Measurements from ENCODE around the gene UBE3C.

Gene UBE3C

DNA sequence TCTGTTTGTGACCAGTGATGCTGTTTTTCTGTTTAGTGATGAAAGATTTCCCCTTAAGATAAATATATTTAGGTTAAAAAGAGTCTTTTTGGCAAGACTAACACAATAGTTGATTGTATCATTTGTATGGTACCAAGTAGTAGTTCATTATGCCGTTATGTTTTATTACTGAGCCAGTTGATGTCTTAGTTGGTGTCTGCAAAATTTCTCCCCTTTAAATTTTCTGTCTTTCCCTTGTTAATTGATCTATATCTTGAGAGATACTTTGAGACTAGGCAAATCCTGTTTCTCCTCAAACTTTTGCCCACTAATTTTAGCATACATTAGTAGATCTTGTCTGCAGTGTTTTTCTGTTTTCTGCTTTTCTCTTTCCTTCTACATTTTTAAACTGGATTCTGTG lies 21.7 kb downstream of the UBE3C start:
- Histone ChIP-seq H3K18ac (ENCODE audit: low read length) (no peak overlapping the region), H3K4me2 (ENCODE audit: insufficient read depth, low read length, poor library complexity, severe bottlenecking) (no peak overlapping the region)

GRCh38 chr7:157165987-157166386 lies 27.3 kb downstream of the UBE3C start:
- Histone ChIP-seq H3K9ac (ENCODE audit: low read depth, low read length, poor library complexity) (no peak overlapping the region), H2BK15ac (ENCODE audit: low read length) (no peak overlapping the region), H3K14ac (ENCODE audit: low read length) (no peak overlapping the region), H2BK120ac (ENCODE audit: low read depth, low read length) (no peak overlapping the region), H3K18ac (ENCODE audit: low read length) (no peak overlapping the region), H2BK12ac (ENCODE audit: low read length) (no peak overlapping the region), H2AFZ (ENCODE audit: low read length) (no peak overlapping the region), H3K27ac (replicated peaks; ENCODE audit: low read length) (no peak overlapping the region), H3K79me1 (ENCODE audit: low read depth, low read length) (peaks cover 4% of the 10 kb centered on the region), H4K91ac (ENCODE audit: low read depth, low read length, poor library complexity) (no peak overlapping the region), H2AK5ac (ENCODE audit: low read depth, low read length) (no peak overlapping the region), H3K4me2 (ENCODE audit: insufficient read depth, low read length, poor library complexity, severe bottlenecking) (no peak overlapping the region), H3K4me1 (ENCODE audit: control insufficient read depth in 2 of 2, insufficient read depth in 1 of 2, low read depth in 1 of 2, low read length in 2 of 2) (no peaks in the 10 kb centered on the region), H3K23ac (ENCODE audit: low read depth, low read length, poor library complexity) (no peak overlapping the region), H3K36me3 (replicated peaks in 1 of 2; ENCODE audit: control insufficient read depth in 2 of 2, insufficient read depth in 2 of 2, low read length in 2 of 2) (peaks cover 10 to 82% of the 10 kb centered on the region in 2 donors), H4K8ac (ENCODE audit: low read depth, low read length) (no peak overlapping the region), H3K9me3 (replicated peaks in 1 of 2; ENCODE audit: control insufficient read depth in 2 of 2, insufficient read depth in 1 of 2, low read depth in 1 of 2, low read length in 2 of 2) (peaks cover 2 to 22% of the 10 kb centered on the region in 2 donors), H3K4ac (ENCODE audit: low read length) (no peak overlapping the region), H3K4me3 (ENCODE audit: low read length in 2 of 2) (no peak overlapping the region), H2BK5ac (ENCODE audit: low read length) (no peak overlapping the region), H3K27me3 (ENCODE audit: control insufficient read depth in 3 of 3, insufficient read depth in 3 of 3, low read depth in 1 of 3, low read length in 3 of 3) (no peaks in the 10 kb centered on the region)
- no CpG with 5 or more reads among the region's 1 CpG for WGBS, 2 donors (ENCODE audit: extremely low coverage in 2 of 2, insufficient read length in 2 of 2, insufficient replicate concordance in 1 of 2)
- no peak for DNase-seq (ENCODE audit: low spot score)

More for the DNA sequence above, 21.7 kb downstream of the UBE3C start:
- no peak overlapping the region for H3K23ac ChIP-seq (ENCODE audit: low read depth, low read length, poor library complexity)
- no peak for DNase-seq (ENCODE audit: low spot score)
- H2AK5ac ChIP-seq (ENCODE audit: low read depth, low read length) = no peak overlapping the region
- no peak overlapping the region for H3K4me3 ChIP-seq (ENCODE audit: low read length in 2 of 2)
- H3K9me3 ChIP-seq (replicated peaks in 1 of 2; ENCODE audit: control insufficient read depth in 2 of 2, insufficient read depth in 1 of 2, low read depth in 1 of 2, low read length in 2 of 2) = peaks cover 0 to 6% of the 10 kb centered on the region in 2 donors
- H4K8ac ChIP-seq (ENCODE audit: low read depth, low read length) = no peak overlapping the region
- H3K27me3 ChIP-seq (ENCODE audit: control insufficient read depth in 3 of 3, insufficient read depth in 3 of 3, low read depth in 1 of 3, low read length in 3 of 3) = no peaks in the 10 kb centered on the region
- H2AFZ ChIP-seq (ENCODE audit: low read length) = no peak overlapping the region
- peaks cover 5% of the 10 kb centered on the region for H3K79me1 ChIP-seq (ENCODE audit: low read depth, low read length)
- WGBS, 2 donors (ENCODE audit: extremely low coverage in 2 of 2, insufficient read length in 2 of 2, insufficient replicate concordance in 1 of 2) = no CpG with 5 or more reads among the region's 1 CpG
- no peak overlapping the region for H2BK120ac ChIP-seq (ENCODE audit: low read depth, low read length)
- no peak overlapping the region for H3K27ac ChIP-seq (replicated peaks; ENCODE audit: low read length)
- no peak overlapping the region for H4K91ac ChIP-seq (ENCODE audit: low read depth, low read length, poor library complexity)
- no peak overlapping the region for H2BK5ac ChIP-seq (ENCODE audit: low read length)
- no peak overlapping the region for H2BK15ac ChIP-seq (ENCODE audit: low read length)
- H2BK12ac ChIP-seq (ENCODE audit: low read length) = no peak overlapping the region
- H3K36me3 ChIP-seq (replicated peaks in 1 of 2; ENCODE audit: control insufficient read depth in 2 of 2, insufficient read depth in 2 of 2, low read length in 2 of 2) = peaks cover 6 to 36% of the 10 kb centered on the region in 2 donors
- no peak overlapping the region for H3K4ac ChIP-seq (ENCODE audit: low read length)
- H3K4me1 ChIP-seq (ENCODE audit: control insufficient read depth in 2 of 2, insufficient read depth in 1 of 2, low read depth in 1 of 2, low read length in 2 of 2) = peaks cover 0 to 13% of the 10 kb centered on the region in 2 donors
- no peak overlapping the region for H3K14ac ChIP-seq (ENCODE audit: low read length)
- no peak overlapping the region for H3K9ac ChIP-seq (ENCODE audit: low read depth, low read length, poor library complexity)

GRCh38 chr7:157168571-157168970 lies 29.8 kb downstream of the UBE3C start:
- H3K27me3 ChIP-seq (ENCODE audit: control insufficient read depth in 3 of 3, insufficient read depth in 3 of 3, low read depth in 1 of 3, low read length in 3 of 3) = no peaks in the 10 kb centered on the region
- H2AK5ac ChIP-seq (ENCODE audit: low read depth, low read length) = no peak overlapping the region
- no peak overlapping the region for H3K18ac ChIP-seq (ENCODE audit: low read length)
- H3K79me1 ChIP-seq (ENCODE audit: low read depth, low read length) = peaks cover 2% of the 10 kb centered on the region
- no peak overlapping the region for H3K9ac ChIP-seq (ENCODE audit: low read depth, low read length, poor library complexity)
- no peak overlapping the region for H3K27ac ChIP-seq (replicated peaks; ENCODE audit: low read length)
- H3K4me2 ChIP-seq (ENCODE audit: insufficient read depth, low read length, poor library complexity, severe bottlenecking) = no peak overlapping the region
- no peak for DNase-seq (ENCODE audit: low spot score)
- no CpG with 5 or more reads among the region's 5 CpGs for WGBS, 2 donors (ENCODE audit: extremely low coverage in 2 of 2, insufficient read length in 2 of 2, insufficient replicate concordance in 1 of 2)
- no peak overlapping the region for H3K4me3 ChIP-seq (ENCODE audit: low read length in 2 of 2)
- H3K4me1 ChIP-seq (ENCODE audit: control insufficient read depth in 2 of 2, insufficient read depth in 1 of 2, low read depth in 1 of 2, low read length in 2 of 2) = no peaks in the 10 kb centered on the region
- no peak overlapping the region for H4K8ac ChIP-seq (ENCODE audit: low read depth, low read length)
- no peak overlapping the region for H2BK15ac ChIP-seq (ENCODE audit: low read length)
- H3K4ac ChIP-seq (ENCODE audit: low read length) = no peak overlapping the region
- H4K91ac ChIP-seq (ENCODE audit: low read depth, low read length, poor library complexity) = no peak overlapping the region
- H3K36me3 ChIP-seq (replicated peaks in 1 of 2; ENCODE audit: control insufficient read depth in 2 of 2, insufficient read depth in 2 of 2, low read length in 2 of 2) = peaks cover 11 to 93% of the 10 kb centered on the region in 2 donors
- H3K14ac ChIP-seq (ENCODE audit: low read length) = no peak overlapping the region
- H2AFZ ChIP-seq (ENCODE audit: low read length) = no peak overlapping the region
- H3K23ac ChIP-seq (ENCODE audit: low read depth, low read length, poor library complexity) = no peak overlapping the region
- H2BK12ac ChIP-seq (ENCODE audit: low read length) = no peak overlapping the region
- H2BK120ac ChIP-seq (ENCODE audit: low read depth, low read length) = no peak overlapping the region
- H3K9me3 ChIP-seq (replicated peaks in 1 of 2; ENCODE audit: control insufficient read depth in 2 of 2, insufficient read depth in 1 of 2, low read depth in 1 of 2, low read length in 2 of 2) = peaks cover 2 to 22% of the 10 kb centered on the region in 2 donors
- H2BK5ac ChIP-seq (ENCODE audit: low read length) = no peak overlapping the region

GRCh38 chr7:157176771-157177170 lies 38.0 kb downstream of the UBE3C start:
- H3K79me1 ChIP-seq (ENCODE audit: low read depth, low read length) = peaks cover 4% of the 10 kb centered on the region
- H3K36me3 ChIP-seq (replicated peaks in 1 of 2; ENCODE audit: control insufficient read depth in 2 of 2, insufficient read depth in 2 of 2, low read length in 2 of 2) = peaks cover 21 to 98% of the 10 kb centered on the region in 2 donors
- H2BK120ac ChIP-seq (ENCODE audit: low read depth, low read length) = no peak overlapping the region
- no peak overlapping the region for H3K14ac ChIP-seq (ENCODE audit: low read length)
- H3K18ac ChIP-seq (ENCODE audit: low read length) = no peak overlapping the region
- no peak overlapping the region for H2AK5ac ChIP-seq (ENCODE audit: low read depth, low read length)
- WGBS, 2 donors (ENCODE audit: extremely low coverage in 2 of 2, insufficient read length in 2 of 2, insufficient replicate concordance in 1 of 2) = no CpG with 5 or more reads among the region's 4 CpGs
- no peaks in the 10 kb centered on the region for H3K4me1 ChIP-seq (ENCODE audit: control insufficient read depth in 2 of 2, insufficient read depth in 1 of 2, low read depth in 1 of 2, low read length in 2 of 2)
- H3K9ac ChIP-seq (ENCODE audit: low read depth, low read length, poor library complexity) = no peak overlapping the region
- no peak overlapping the region for H3K23ac ChIP-seq (ENCODE audit: low read depth, low read length, poor library complexity)
- H2BK12ac ChIP-seq (ENCODE audit: low read length) = no peak overlapping the region
- H3K4ac ChIP-seq (ENCODE audit: low read length) = no peak overlapping the region
- no peak overlapping the region for H2BK15ac ChIP-seq (ENCODE audit: low read length)
- H4K8ac ChIP-seq (ENCODE audit: low read depth, low read length) = no peak overlapping the region
- H2BK5ac ChIP-seq (ENCODE audit: low read length) = no peak overlapping the region
- H3K4me3 ChIP-seq (ENCODE audit: low read length in 2 of 2) = no peak overlapping the region
- H4K91ac ChIP-seq (ENCODE audit: low read depth, low read length, poor library complexity) = no peak overlapping the region
- DNase-seq (ENCODE audit: low spot score) = no peak
- no peak overlapping the region for H3K4me2 ChIP-seq (ENCODE audit: insufficient read depth, low read length, poor library complexity, severe bottlenecking)
- H3K27me3 ChIP-seq (ENCODE audit: control insufficient read depth in 3 of 3, insufficient read depth in 3 of 3, low read depth in 1 of 3, low read length in 3 of 3) = no peaks in the 10 kb centered on the region
- no peak overlapping the region for H2AFZ ChIP-seq (ENCODE audit: low read length)
- no peaks in the 10 kb centered on the region for H3K9me3 ChIP-seq (replicated peaks in 1 of 2; ENCODE audit: control insufficient read depth in 2 of 2, insufficient read depth in 1 of 2, low read depth in 1 of 2, low read length in 2 of 2)
- no peak overlapping the region for H3K27ac ChIP-seq (replicated peaks; ENCODE audit: low read length)
